ENCODE results near the gene MED16. TPM values are rescaled to one million over a fixed set of nuclear protein-coding genes. Genes with fewer than 3 reads are reported as not detected.
"Not testable (repeated sequence)": the region's sequence is repeated elsewhere in the genome, so short reads cannot be mapped to it uniquely, and the experiment has no call there.

MED16 gene
- total RNA-seq, 2 experiments from 2014 or later: 62.2 to 64.0 TPM

DNA sequence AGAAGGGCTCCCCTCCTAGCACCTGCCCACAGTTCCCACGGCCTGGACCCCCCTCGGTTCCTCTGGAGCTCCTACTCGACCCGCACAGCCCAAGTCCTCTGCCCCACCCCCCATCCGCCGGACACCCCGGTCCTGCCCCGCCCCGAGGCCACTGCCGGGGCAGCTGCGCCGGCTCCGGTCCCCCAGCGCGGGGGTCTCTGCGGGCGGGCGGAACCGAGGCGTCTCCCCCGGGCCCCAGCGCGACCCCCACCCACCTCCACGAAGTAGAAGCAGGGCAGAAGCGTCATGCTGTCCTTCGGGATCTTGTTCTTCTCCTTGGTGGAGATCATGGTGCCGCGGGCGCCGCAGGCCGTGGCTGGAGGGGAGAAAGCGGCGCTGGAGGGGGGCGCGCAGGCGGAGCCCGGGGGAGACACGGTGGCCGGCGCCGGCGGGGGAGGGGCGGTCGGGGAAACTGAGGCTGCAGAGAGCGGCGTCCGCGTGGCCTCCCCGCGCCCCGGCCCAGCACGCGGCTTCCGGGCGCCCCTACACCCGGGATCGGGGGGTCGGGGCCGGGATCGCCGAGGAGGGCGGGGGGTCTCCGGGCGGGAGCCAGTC lies 71.7 kb downstream of the MED16 start:
- Mint-ChIP-seq H3K27me3 (peaks cover 24% of the 10 kb centered on the region), H3K27ac (no peak overlapping the region), H3K4me1 (no peaks in the 10 kb centered on the region), H3K9me3 (no peaks in the 10 kb centered on the region), H3K36me3 (ENCODE audit: low read depth) (peaks cover 4% of the 10 kb centered on the region), H3K4me3 (no peak overlapping the region)
- ChIA-PET CTCF (no interaction called here), POLR2A (no interaction called here)
- no peak for DNase-seq

GRCh38 chr19:820212-820611 lies 72.8 kb downstream of the MED16 start:
- peaks cover 24% of the 10 kb centered on the region for H3K27me3 Mint-ChIP-seq
- POLR2A ChIA-PET: interaction anchor here (1.3 kb wide), 1 partner anchor 17 kb away, joined by 4 read pairs; no protein-coding TSS in a partner anchor
- peaks cover 10% of the 10 kb centered on the region for H3K36me3 Mint-ChIP-seq (ENCODE audit: low read depth)
- H3K4me3 Mint-ChIP-seq, H3K9me3 Mint-ChIP-seq, CTCF ChIA-PET, H3K27ac Mint-ChIP-seq, DNase-seq, H3K4me1 Mint-ChIP-seq: not testable (repeated sequence)

Other genes with a start within 250 kb of the MED16 start
- 10 to 100 TPM; 80.6 to 82.2 TPM for gene RNF126, start 230.0 kb downstream of the MED16 start, total RNA-seq
- 1 to 10 TPM; 2.5 to 3.0 TPM for gene FSTL3, start 216.8 kb downstream of the MED16 start, total RNA-seq
- not detected for gene PRSS57, start 197.7 kb downstream of the MED16 start, total RNA-seq
- gene PALM, start 184.3 kb downstream of the MED16 start, total RNA-seq: not detected
- not detected for gene MISP, start 142.1 kb downstream of the MED16 start, total RNA-seq
- gene PTBP1, start 95.7 kb downstream of the MED16 start, total RNA-seq: 100 to 1,000 TPM; 385 to 406 TPM
- gene PLPPR3, start 71.2 kb downstream of the MED16 start, total RNA-seq: not detected
- not detected for gene AZU1, start 65.3 kb downstream of the MED16 start, total RNA-seq
- gene PRTN3, start 52.2 kb downstream of the MED16 start, total RNA-seq: not detected
- not detected for gene ELANE, start 40.9 kb downstream of the MED16 start, total RNA-seq
- gene CFD, start 33.5 kb downstream of the MED16 start, total RNA-seq: 1 to 10 TPM in 1 of 2 experiments, under 1 TPM in 1; 0.78 to 1.6 TPM
- gene RNU6-9, start 297 bp upstream of the MED16 start, total RNA-seq: not detected
- 100 to 1,000 TPM; 111 to 116 TPM for gene R3HDM4, start 20.0 kb upstream of the MED16 start, total RNA-seq
- 1 to 10 TPM; 1.8 to 2.3 TPM for gene KISS1R, start 24.1 kb upstream of the MED16 start, total RNA-seq
- 10 to 100 TPM; 32.4 to 34.0 TPM for gene ARID3A, start 32.8 kb upstream of the MED16 start, total RNA-seq
- gene WDR18, start 91.2 kb upstream of the MED16 start, total RNA-seq: 10 to 100 TPM; 42.0 to 44.3 TPM
- gene GRIN3B, start 107.2 kb upstream of the MED16 start, total RNA-seq: under 1 TPM in 1 of 2 experiments, not detected in 1; 0.08 TPM
- gene TMEM259, start 127.9 kb upstream of the MED16 start, total RNA-seq: 100 to 1,000 TPM; 181 TPM
- not detected for gene RNU6-2, start 128.3 kb upstream of the MED16 start, total RNA-seq
- gene CNN2, start 133.4 kb upstream of the MED16 start, total RNA-seq: 100 to 1,000 TPM; 513 to 519 TPM
- gene ABCA7, start 146.9 kb upstream of the MED16 start, total RNA-seq: 10 to 100 TPM; 92.7 to 95.1 TPM
- 100 to 1,000 TPM; 419 to 437 TPM for gene ARHGAP45, start 174.0 kb upstream of the MED16 start, total RNA-seq
- 100 to 1,000 TPM; 116 to 120 TPM for gene POLR2E, start 202.2 kb upstream of the MED16 start, total RNA-seq
- gene GPX4, start 210.8 kb upstream of the MED16 start, total RNA-seq: 100 to 1,000 TPM; 141 to 148 TPM

Data from activated CD4-positive, alpha-beta memory T cell treated with anti-CD3 and anti-CD28 coated beads, Interleukin-2, amount 10 ng/mL, durations not matched to agents 7 days and 5 days (primary cell).